ENCODE measurements around the gene ABHD8.

ABHD8 gene

GRCh38 chr19:17325881-17326594 lies 22.8 kb upstream of the ABHD8 start:
- TF ChIP-seq POLR2AphosphoS5 (IDR thresholded peaks at IDR 0.05; ENCODE audit: low read depth, low read length) (no peak), POLR2A (IDR thresholded peaks at IDR 0.05; ENCODE audit: low read depth, low read length) (no peak), TAF1 (IDR thresholded peaks at IDR 0.05; ENCODE audit: borderline replicate concordance, low read depth, low read length) (no peak)
- no peak for DNase-seq (ENCODE audit: insufficient read length)
- no peak for FAIRE-seq

GRCh38 chr19:17325133-17325532 lies 21.9 kb upstream of the ABHD8 start:
- FAIRE-seq (no peak), DNase-seq (ENCODE audit: insufficient read length) (no peak)
- TF ChIP-seq POLR2AphosphoS5 (IDR thresholded peaks at IDR 0.05; ENCODE audit: low read depth, low read length) (no peak), TAF1 (IDR thresholded peaks at IDR 0.05; ENCODE audit: borderline replicate concordance, low read depth, low read length) (no peak), POLR2A (IDR thresholded peaks at IDR 0.05; ENCODE audit: low read depth, low read length) (no peak)

- TF ChIP-seq TAF1 (IDR thresholded peaks at IDR 0.05; ENCODE audit: borderline replicate concordance, low read depth, low read length) (no peak), POLR2AphosphoS5 (IDR thresholded peaks at IDR 0.05; ENCODE audit: low read depth, low read length) (no peak), POLR2A (IDR thresholded peaks at IDR 0.05; ENCODE audit: low read depth, low read length) (no peak)
- DNase-seq (ENCODE audit: insufficient read length), result no peak
- no peak for FAIRE-seq
Measured at GRCh38 chr19:17324357-17325114, 21.3 kb upstream of the ABHD8 start.

GRCh38 chr19:17323964-17324332 lies 20.7 kb upstream of the ABHD8 start:
- FAIRE-seq (no peak), DNase-seq (ENCODE audit: insufficient read length) (no peak)
- no peak for TF ChIP-seq TAF1 (IDR thresholded peaks at IDR 0.05; ENCODE audit: borderline replicate concordance, low read depth, low read length)
- TF ChIP-seq POLR2AphosphoS5 (IDR thresholded peaks at IDR 0.05; ENCODE audit: low read depth, low read length), result no peak
- TF ChIP-seq POLR2A (IDR thresholded peaks at IDR 0.05; ENCODE audit: low read depth, low read length), result no peak

- no peak for DNase-seq (ENCODE audit: insufficient read length)
- TF ChIP-seq POLR2A (IDR thresholded peaks at IDR 0.05; ENCODE audit: low read depth, low read length) (no peak), TAF1 (IDR thresholded peaks at IDR 0.05; ENCODE audit: borderline replicate concordance, low read depth, low read length) (no peak), POLR2AphosphoS5 (IDR thresholded peaks at IDR 0.05; ENCODE audit: low read depth, low read length) (no peak)
- no peak for FAIRE-seq
Measured at GRCh38 chr19:17323300-17323963, 20.2 kb upstream of the ABHD8 start.

- TF ChIP-seq POLR2A (IDR thresholded peaks at IDR 0.05; ENCODE audit: low read depth, low read length), result no peak
- FAIRE-seq (no peak), DNase-seq (ENCODE audit: insufficient read length) (no peak)
Measured at GRCh38 chr19:17322854-17323253, 19.6 kb upstream of the ABHD8 start.

GRCh38 chr19:17321655-17322489 lies 18.6 kb upstream of the ABHD8 start:
- FAIRE-seq, result no peak
- TF ChIP-seq TAF1 (IDR thresholded peaks at IDR 0.05; ENCODE audit: borderline replicate concordance, low read depth, low read length) (no peak), POLR2AphosphoS5 (IDR thresholded peaks at IDR 0.05; ENCODE audit: low read depth, low read length) (peak; percentile 56; the same call in 1 of the 2 replicates), POLR2A (IDR thresholded peaks at IDR 0.05; ENCODE audit: low read depth, low read length) (peak; percentile 28; the same call in 1 of the 2 replicates)
- no peak for DNase-seq (ENCODE audit: insufficient read length)

- FAIRE-seq, result no peak
- no peak for DNase-seq (ENCODE audit: insufficient read length)
- TF ChIP-seq POLR2A (IDR thresholded peaks at IDR 0.05; ENCODE audit: low read depth, low read length) (no peak), POLR2AphosphoS5 (IDR thresholded peaks at IDR 0.05; ENCODE audit: low read depth, low read length) (no peak), TAF1 (IDR thresholded peaks at IDR 0.05; ENCODE audit: borderline replicate concordance, low read depth, low read length) (no peak)
Measured at GRCh38 chr19:17320435-17320834, 17.2 kb upstream of the ABHD8 start.

GRCh38 chr19:17319473-17320238 lies 16.4 kb upstream of the ABHD8 start:
- TF ChIP-seq POLR2A (IDR thresholded peaks at IDR 0.05; ENCODE audit: low read depth, low read length) (no peak), TAF1 (IDR thresholded peaks at IDR 0.05; ENCODE audit: borderline replicate concordance, low read depth, low read length) (no peak), POLR2AphosphoS5 (IDR thresholded peaks at IDR 0.05; ENCODE audit: low read depth, low read length) (no peak)
- FAIRE-seq, result no peak
- no peak for DNase-seq (ENCODE audit: insufficient read length)

GRCh38 chr19:17318966-17319365 lies 15.7 kb upstream of the ABHD8 start:
- TF ChIP-seq TAF1 (IDR thresholded peaks at IDR 0.05; ENCODE audit: borderline replicate concordance, low read depth, low read length) (no peak), POLR2A (IDR thresholded peaks at IDR 0.05; ENCODE audit: low read depth, low read length) (no peak), POLR2AphosphoS5 (IDR thresholded peaks at IDR 0.05; ENCODE audit: low read depth, low read length) (no peak)
- DNase-seq (ENCODE audit: insufficient read length), result no peak
- no peak for FAIRE-seq

Measured in GM12892 (cell line).